Coronary artery (tissue), 2 donors: ENCODE measurements around the gene MDC1.
A peak's percentile ranks its signal among the peaks of the same experiment; 100 is the strongest.

Experiments used
- DNase-seq: peaks from one replicate; pipeline ENCODE4 v3.0.0-alpha.2; 2017; ENCODE audit warnings: low spot score
- H3K27ac ChIP-seq, 2 donors: fragments of 200-600 bp; sonication (generic); one replicate each; pipeline ENCODE4 v1.5.1; 2016 to 2019
- H3K4me3 ChIP-seq: fragments of 200-600 bp; sonication (generic); 2 replicates; pipeline ENCODE4 v1.5.1; 2016; ENCODE audit warnings: mild to moderate bottlenecking, moderate library complexity
- CTCF ChIP-seq: fragments of 200-600 bp; sonication (generic); IDR thresholded peaks from one replicate; pipeline ENCODE4 v1.5.1; 2019; ENCODE audit warnings: antibody characterized with exemption

MDC1 gene

GRCh38 chr6:30743099-30744053 lies 26.3 kb upstream of the MDC1 start:
- Histone ChIP-seq H3K4me3 (peak overlapping the region; percentile 93), H3K27ac (peak overlapping the region; percentile 98 to 99)
- no peak for TF ChIP-seq CTCF
- peak; percentile 80 for DNase-seq

DNA sequence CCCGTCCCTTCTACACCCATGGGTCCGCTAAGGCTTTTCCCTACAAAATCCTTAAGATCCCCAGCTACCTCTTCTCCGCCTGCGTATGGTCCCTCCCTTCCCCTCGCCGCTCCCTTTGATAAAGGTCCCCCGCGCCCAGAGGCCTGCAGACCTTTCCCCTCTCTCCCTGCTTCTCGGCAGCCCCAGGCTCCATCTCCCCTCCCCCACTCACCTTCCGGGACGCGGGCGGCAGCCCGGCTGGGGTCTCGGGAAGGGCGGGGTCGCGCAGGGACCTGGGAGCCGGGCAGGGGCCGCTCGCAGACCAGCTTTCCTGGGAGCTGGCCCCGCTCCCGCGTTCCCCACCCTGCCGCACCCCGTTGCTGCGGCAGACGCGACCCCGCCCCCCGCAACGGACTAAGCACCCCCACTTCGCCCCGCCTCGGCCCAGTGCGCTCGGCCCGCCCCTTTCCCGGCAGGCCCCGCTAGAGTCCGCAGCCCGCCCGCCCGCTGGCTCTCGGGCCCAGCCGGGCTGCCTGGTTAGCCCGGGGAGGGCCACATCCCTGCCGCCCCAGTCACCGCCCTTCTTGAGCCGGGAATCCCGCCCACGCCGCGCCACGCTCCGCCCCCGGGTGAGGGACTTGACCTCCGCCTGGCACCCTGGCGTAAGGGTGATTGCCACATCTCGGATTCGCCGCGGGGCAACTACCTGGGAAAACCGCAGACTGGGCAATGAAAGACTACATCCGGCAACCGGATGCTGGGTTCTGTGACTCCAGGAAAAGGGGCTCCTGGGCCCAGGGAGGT lies 25.4 kb upstream of the MDC1 start, which contains the start of gene FLOT1:
FLOT1 (minus strand) TSS at position 372 of the 783 bp plus-strand sequence. CDS start 498 bp downstream, outside the sequence.
- H3K27ac ChIP-seq = peak within 1 kb of the TSS; percentile 98 to 99
- DNase-seq = peak; percentile 99
- peak within 1 kb of the TSS; percentile 93 for H3K4me3 ChIP-seq
- no peak for TF ChIP-seq CTCF

DNA sequence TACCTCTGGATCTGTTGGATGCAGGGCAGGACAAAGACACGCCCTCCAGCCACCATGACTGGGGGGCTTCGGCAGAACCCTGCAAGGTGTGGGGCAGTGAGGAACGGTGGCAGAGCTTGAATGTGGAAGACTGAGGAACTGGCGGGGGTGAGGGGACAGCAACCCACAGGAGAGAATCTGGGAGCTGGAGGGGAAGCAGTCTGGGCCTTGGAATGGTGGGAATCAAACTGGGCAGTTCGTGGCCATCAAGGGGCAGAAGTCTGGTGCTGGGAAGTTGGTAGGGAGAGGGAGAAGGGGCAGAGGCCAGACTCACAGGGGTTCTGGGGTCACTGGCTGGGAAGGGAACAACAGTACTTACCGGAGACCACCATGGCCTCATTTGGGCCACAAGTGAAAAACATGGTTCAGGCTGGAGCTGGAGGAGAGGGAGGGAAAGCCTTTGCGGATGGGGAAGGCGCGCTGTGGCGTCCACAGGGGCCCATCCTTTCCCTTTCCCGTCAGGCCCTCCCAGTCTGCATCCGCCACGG lies 24.8 kb upstream of the MDC1 start:
- Histone ChIP-seq H3K4me3 (peak overlapping the region; percentile 93), H3K27ac (peak overlapping the region; percentile 98 to 99)
- no peak for TF ChIP-seq CTCF
- peak; percentile 76 for DNase-seq

DNA sequence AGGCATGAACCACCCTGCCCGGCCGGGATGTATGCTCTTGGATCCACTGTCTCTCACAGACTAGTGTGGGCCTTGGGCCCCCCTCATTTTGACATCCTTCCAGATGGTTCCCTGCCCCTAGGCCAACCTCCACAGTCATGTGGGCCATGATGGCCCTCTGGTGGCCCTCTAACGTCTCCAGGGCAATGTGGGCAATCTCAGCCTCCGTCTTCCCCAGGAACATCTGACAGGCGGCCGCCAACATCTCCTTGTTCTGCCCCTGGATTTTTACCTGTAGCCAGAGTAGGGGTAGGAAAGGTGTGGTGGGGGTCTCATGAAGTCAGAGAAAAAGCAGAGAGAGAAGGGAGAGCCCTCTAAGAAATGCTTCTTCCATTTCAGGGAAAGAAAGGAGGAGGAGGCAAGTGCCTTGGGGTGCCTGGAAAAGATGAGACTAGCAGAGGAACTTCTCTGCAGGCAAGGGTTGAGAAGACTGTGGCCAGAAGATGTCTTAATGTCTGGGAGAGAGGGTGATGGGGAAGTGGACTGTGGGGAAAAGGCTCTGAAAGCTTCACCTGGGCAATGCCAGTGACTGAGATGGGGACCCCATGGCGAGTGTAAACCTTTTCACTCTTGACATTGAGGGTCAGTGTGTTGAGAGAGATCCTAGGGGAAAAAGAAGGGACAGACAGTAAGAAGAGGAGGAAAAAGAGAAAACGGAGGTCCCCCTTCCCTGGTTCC lies 24.1 kb upstream of the MDC1 start:
- Histone ChIP-seq H3K4me3 (peak overlapping the region; percentile 93), H3K27ac (peak overlapping the region; percentile 98 to 99)
- TF ChIP-seq CTCF = no peak
- DNase-seq = no peak

GRCh38 chr6:30740540-30740870 lies 23.4 kb upstream of the MDC1 start:
- no peak overlapping the region for H3K4me3 ChIP-seq
- no peak for TF ChIP-seq CTCF
- peak overlapping the region in 1 of 2 donors; percentile 6 for H3K27ac ChIP-seq
- no peak for DNase-seq

- no peak for TF ChIP-seq CTCF
Observed at GRCh38 chr6:30738532-30738931, 21.5 kb upstream of the MDC1 start.

More at GRCh38 chr6:30738532-30738931, 21.5 kb upstream of the MDC1 start:
- Histone ChIP-seq H3K27ac (no peak overlapping the region), H3K4me3 (no peak overlapping the region)
- DNase-seq = no peak
